Naive thymus-derived CD4-positive, alpha-beta T cell (primary cell): ENCODE data around the gene UGT1A5. TPM values are rescaled to one million over a fixed set of nuclear protein-coding genes. Genes with fewer than 3 reads are reported as not detected.

Source experiments
- ATAC-seq: fragments of 150-1000 bp; cut with Tn5 transposase; 2 replicates; pipeline ENCODE4 v1.10.0; 2021; ENCODE audit warnings: mild to moderate bottlenecking, moderate library complexity
- CTCF ChIA-PET: fragments of 350-600 bp; sonication (Branson Sonifier 250); formaldehyde crosslinking; loops from one replicate; lab custom pipeline; 2021; ENCODE audit warnings: antibody characterized with exemption; lab: Charles Lee
- POLR2A ChIA-PET: fragments of 350-600 bp; sonication (Branson Sonifier 250); formaldehyde crosslinking; loops from one replicate; lab custom pipeline; 2021; ENCODE audit warnings: antibody characterized with exemption, inconsistent platforms; lab: Charles Lee
- DNase-seq, 9 donors: peaks; one replicate each; pipeline versions ENCODE4 v3.0.0 to v3.0.0-alpha.2; 2020 to 2022; ENCODE audit warnings: mixed read lengths in 1 of 9
- H3K27ac ChIP-seq: one replicate; pipeline ENCODE4 v1.7.0; 2013; ENCODE audit warnings: mild to moderate bottlenecking, low read depth, low read length, moderate library complexity
- H3K27me3 ChIP-seq, 2 donors: one replicate each; pipeline ENCODE4 v1.7.0; 2013; ENCODE audit warnings: low read length in 2 of 2, mild to moderate bottlenecking in 2 of 2, moderate library complexity in 2 of 2; ENCODE audit not compliant: control insufficient read depth in 2 of 2, insufficient read depth in 2 of 2
- H3K36me3 ChIP-seq, 3 experiments: 1 replicate in 2 of 3; 2 replicates in 1 of 3; pipeline ENCODE4 v1.7.0; 2013; ENCODE audit warnings: low read length in 3 of 3, mild to moderate bottlenecking in 3 of 3, moderate library complexity in 1 of 3; ENCODE audit not compliant: insufficient read depth in 3 of 3, control insufficient read depth in 2 of 3
- H3K4me1 ChIP-seq, 2 donors: one replicate each; pipeline ENCODE4 v1.7.0; 2013; ENCODE audit warnings: low read length in 2 of 2, mild to moderate bottlenecking in 2 of 2, moderate library complexity in 1 of 2; ENCODE audit not compliant: control insufficient read depth in 2 of 2, insufficient read depth in 2 of 2
- H3K4me3 ChIP-seq: 2 replicates; pipeline ENCODE4 v1.7.0; 2013; ENCODE audit warnings: mild to moderate bottlenecking, low read length
- H3K9me3 ChIP-seq, 3 experiments: 1 replicate in 2 of 3; 2 replicates in 1 of 3; pipeline ENCODE4 v1.7.0; 2013; ENCODE audit warnings: low read length in 3 of 3; ENCODE audit not compliant: control insufficient read depth in 2 of 3
- H3K27ac Mint-ChIP-seq, 9 donors: one replicate each; pipeline ENCODE4 v1.8.0; 2020 to 2022; ENCODE audit warnings: mixed read lengths in 9 of 9, mild to moderate bottlenecking in 8 of 9, moderate library complexity in 5 of 9, inconsistent platforms in 2 of 9
- H3K27me3 Mint-ChIP-seq, 5 donors: one replicate each; pipeline ENCODE4 v1.8.0; 2021 to 2022; ENCODE audit warnings: mixed read lengths in 5 of 5, mild to moderate bottlenecking in 1 of 5
- H3K36me3 Mint-ChIP-seq, 5 donors: one replicate each; pipeline ENCODE4 v1.8.0; 2020 to 2022; ENCODE audit warnings: mixed read lengths in 5 of 5, mild to moderate bottlenecking in 3 of 5, inconsistent platforms in 1 of 5
- H3K4me1 Mint-ChIP-seq, 7 donors: one replicate each; pipeline ENCODE4 v1.8.0; 2020 to 2022; ENCODE audit warnings: mixed read lengths in 7 of 7, mild to moderate bottlenecking in 3 of 7, inconsistent platforms in 1 of 7
- H3K4me3 Mint-ChIP-seq, 10 donors: one replicate each; pipeline ENCODE4 v1.8.0; 2020 to 2022; ENCODE audit warnings: mild to moderate bottlenecking in 10 of 10, mixed read lengths in 10 of 10, moderate library complexity in 6 of 10, inconsistent platforms in 2 of 10
- H3K9me3 Mint-ChIP-seq, 11 donors: one replicate each; pipeline ENCODE4 v1.8.0; 2020 to 2022; ENCODE audit warnings: mixed read lengths in 11 of 11, mild to moderate bottlenecking in 4 of 11, inconsistent platforms in 1 of 11, moderate library complexity in 1 of 11
- intact Hi-C, 2 donors: fragments of 100-400 bp; cut with micrococcal nuclease; formaldehyde crosslinking; loops; one replicate each; pipeline ENCODE4 v1.15.1; 2023
- polyA plus RNA-seq, 2 donors: library from polyadenylated mRNA; unstranded; fragments of 300-500 nt; fragmentation: Illumina TruSeq; gene quantifications; one replicate each; pipeline ENCODE4 v1.2.3, GENCODE V29; 2021
- total RNA-seq, 6 experiments: library from RNA in 5 of 6; stranded (reverse) in 5 of 6; gene quantifications; 1 replicate in 5 of 6; 2 replicates in 1 of 6; pipeline ENCODE4 v1.2.3 and lab custom pipeline; 2021 to 2026

UGT1A5 gene
- total and polyA plus RNA-seq, 7 experiments from 2014 or later = not detected

GRCh38 chr2:233760043-233760442, 47.3 kb downstream of the UGT1A5 start, which contains the start of gene UGT1A1:
Gene UGT1A1, plus strand, starts transcription at chr2:233760270. Its CDS starts 18 bp downstream, at chr2:233760288.
- intact Hi-C loops = no loop called here
- no peak for ATAC-seq

GRCh38 chr2:233761040-233761769, 48.5 kb downstream of the UGT1A5 start:
- H3K27ac ChIP-seq = no peak overlapping the region
- no peaks in the 10 kb centered on the region for H3K27me3 ChIP-seq
- Mint-ChIP-seq H3K4me3 (no peak overlapping the region), H3K36me3 (no peaks in the 10 kb centered on the region), H3K4me1 (no peaks in the 10 kb centered on the region), H3K27ac (no peak overlapping the region), H3K27me3 (peaks cover 9 to 20% (median 16%) of the 10 kb centered on the region in 5 donors), H3K9me3 (peaks cover 0 to 3% (median 0%) of the 10 kb centered on the region in 11 donors)
- H3K4me1 ChIP-seq = no peaks in the 10 kb centered on the region
- intact Hi-C loops = no loop called here
- no peaks in the 10 kb centered on the region for H3K9me3 ChIP-seq
- POLR2A ChIA-PET = no interaction called here
- H3K4me3 ChIP-seq = no peak overlapping the region
- DNase-seq (no peak), ATAC-seq (no peak)
- CTCF ChIA-PET = interaction anchor here (0.7 kb wide), 1 partner anchor 15 kb away, joined by 4 read pairs; no protein-coding TSS in a partner anchor
- H3K36me3 ChIP-seq = no peaks in the 10 kb centered on the region

More at GRCh38 chr2:233760043-233760442, 47.3 kb downstream of the UGT1A5 start, which contains the start of gene UGT1A1:
- H3K4me1 Mint-ChIP-seq = no peaks in the 10 kb centered on the region
- no peak within 1 kb of the TSS for H3K27ac ChIP-seq
- peaks cover 0 to 2% (median 0%) of the 10 kb centered on the region in 11 donors for H3K9me3 Mint-ChIP-seq
- no peaks in the 10 kb centered on the region for H3K4me1 ChIP-seq
- ChIA-PET POLR2A (no interaction called here), CTCF (no interaction called here)
- H3K36me3 ChIP-seq = no peaks in the 10 kb centered on the region
- H3K9me3 ChIP-seq = no peaks in the 10 kb centered on the region
- H3K36me3 Mint-ChIP-seq = no peaks in the 10 kb centered on the region
- H3K4me3 ChIP-seq = no peak within 1 kb of the TSS
- no peak within 1 kb of the TSS for H3K4me3 Mint-ChIP-seq
- no peak for DNase-seq
- H3K27ac Mint-ChIP-seq = no peak within 1 kb of the TSS
- H3K27me3 Mint-ChIP-seq = peaks cover 9 to 20% (median 11%) of the 10 kb centered on the region in 5 donors
- no peaks in the 10 kb centered on the region for H3K27me3 ChIP-seq

- H3K27ac Mint-ChIP-seq = no peak overlapping the region
- Histone ChIP-seq H3K4me3 (no peak overlapping the region), H3K4me1 (no peaks in the 10 kb centered on the region), H3K36me3 (no peaks in the 10 kb centered on the region), H3K9me3 (no peaks in the 10 kb centered on the region), H3K27ac (no peak overlapping the region), H3K27me3 (no peaks in the 10 kb centered on the region)
- H3K4me1 Mint-ChIP-seq = no peaks in the 10 kb centered on the region
- H3K9me3 Mint-ChIP-seq = peaks cover 0 to 3% (median 0%) of the 10 kb centered on the region in 11 donors
- POLR2A ChIA-PET = no interaction called here
- H3K36me3 Mint-ChIP-seq = no peaks in the 10 kb centered on the region
- intact Hi-C loops = no loop called here
- no peak overlapping the region for H3K4me3 Mint-ChIP-seq
- no peak for DNase-seq
- H3K27me3 Mint-ChIP-seq = peaks cover 12 to 32% (median 25%) of the 10 kb centered on the region in 5 donors
- CTCF ChIA-PET = no interaction called here
- ATAC-seq = no peak
Measured at GRCh38 chr2:233764264-233764663, 51.6 kb downstream of the UGT1A5 start.

GRCh38 chr2:233764761-233765160, 52.1 kb downstream of the UGT1A5 start:
- H3K36me3 ChIP-seq = no peaks in the 10 kb centered on the region
- no peak overlapping the region for H3K4me3 ChIP-seq
- no peaks in the 10 kb centered on the region for H3K36me3 Mint-ChIP-seq
- H3K9me3 ChIP-seq = no peaks in the 10 kb centered on the region
- H3K27ac ChIP-seq = no peak overlapping the region
- H3K27ac Mint-ChIP-seq = no peak overlapping the region
- POLR2A ChIA-PET = no interaction called here
- no peak for DNase-seq
- intact Hi-C loops = no loop called here
- H3K4me1 Mint-ChIP-seq = no peaks in the 10 kb centered on the region
- H3K9me3 Mint-ChIP-seq = peaks cover 0 to 3% (median 0%) of the 10 kb centered on the region in 11 donors
- H3K4me1 ChIP-seq = no peaks in the 10 kb centered on the region
- H3K27me3 Mint-ChIP-seq = peaks cover 12 to 35% (median 28%) of the 10 kb centered on the region in 5 donors
- H3K27me3 ChIP-seq = no peaks in the 10 kb centered on the region
- no peak for ATAC-seq
- CTCF ChIA-PET = no interaction called here
- H3K4me3 Mint-ChIP-seq = no peak overlapping the region

- intact Hi-C loops = no loop called here
- no peak overlapping the region for H3K27ac ChIP-seq
- POLR2A ChIA-PET = no interaction called here
- no peaks in the 10 kb centered on the region for H3K9me3 ChIP-seq
- ATAC-seq (no peak), DNase-seq (no peak)
- H3K27me3 ChIP-seq = no peaks in the 10 kb centered on the region
- Mint-ChIP-seq H3K27ac (no peak overlapping the region), H3K9me3 (peaks cover 0 to 3% (median 0%) of the 10 kb centered on the region in 11 donors), H3K4me1 (no peaks in the 10 kb centered on the region), H3K4me3 (no peak overlapping the region), H3K27me3 (peaks cover 18 to 39% (median 28%) of the 10 kb centered on the region in 5 donors), H3K36me3 (no peaks in the 10 kb centered on the region)
- CTCF ChIA-PET = no interaction called here
- H3K36me3 ChIP-seq = no peaks in the 10 kb centered on the region
- H3K4me3 ChIP-seq = no peak overlapping the region
- H3K4me1 ChIP-seq = no peaks in the 10 kb centered on the region
Measured at GRCh38 chr2:233766416-233766815, 53.7 kb downstream of the UGT1A5 start.

GRCh38 chr2:233768076-233768475, 55.4 kb downstream of the UGT1A5 start:
- Histone ChIP-seq H3K4me1 (no peaks in the 10 kb centered on the region), H3K36me3 (no peaks in the 10 kb centered on the region), H3K9me3 (no peaks in the 10 kb centered on the region), H3K27me3 (no peaks in the 10 kb centered on the region), H3K27ac (no peak overlapping the region), H3K4me3 (no peak overlapping the region)
- no peaks in the 10 kb centered on the region for H3K4me1 Mint-ChIP-seq
- H3K27ac Mint-ChIP-seq = no peak overlapping the region
- ATAC-seq (no peak), DNase-seq (no peak)
- peaks cover 0 to 3% (median 0%) of the 10 kb centered on the region in 11 donors for H3K9me3 Mint-ChIP-seq
- CTCF ChIA-PET = no interaction called here
- H3K4me3 Mint-ChIP-seq = no peak overlapping the region
- POLR2A ChIA-PET = no interaction called here
- intact Hi-C loops = no loop called here
- peaks cover 15 to 39% (median 28%) of the 10 kb centered on the region in 5 donors for H3K27me3 Mint-ChIP-seq
- no peaks in the 10 kb centered on the region for H3K36me3 Mint-ChIP-seq

- ATAC-seq (no peak), DNase-seq (no peak)
- H3K36me3 Mint-ChIP-seq = no peaks in the 10 kb centered on the region
- H3K9me3 Mint-ChIP-seq = peaks cover 0 to 3% (median 0%) of the 10 kb centered on the region in 11 donors
- intact Hi-C loops = no loop called here
- H3K27me3 Mint-ChIP-seq = peaks cover 9 to 32% (median 19%) of the 10 kb centered on the region in 5 donors
- Histone ChIP-seq H3K36me3 (no peaks in the 10 kb centered on the region), H3K27ac (no peak overlapping the region), H3K4me3 (no peak overlapping the region), H3K4me1 (no peaks in the 10 kb centered on the region), H3K27me3 (no peaks in the 10 kb centered on the region), H3K9me3 (no peaks in the 10 kb centered on the region)
- ChIA-PET CTCF (interaction anchor here (0.6 kb wide), 1 partner anchor 166 kb away, joined by 3 read pairs; no protein-coding TSS in a partner anchor), POLR2A (no interaction called here)
- no peak overlapping the region for H3K27ac Mint-ChIP-seq
- no peaks in the 10 kb centered on the region for H3K4me1 Mint-ChIP-seq
- no peak overlapping the region for H3K4me3 Mint-ChIP-seq
Measured at GRCh38 chr2:233769260-233769659, 56.6 kb downstream of the UGT1A5 start.
